ENCODE data around the gene MPP3. TPM values are rescaled to one million over a fixed set of nuclear protein-coding genes. Genes with fewer than 3 reads are reported as not detected.

Gene MPP3
- total RNA-seq, 1 experiment from 2014 or later = 6.9 TPM

DNA sequence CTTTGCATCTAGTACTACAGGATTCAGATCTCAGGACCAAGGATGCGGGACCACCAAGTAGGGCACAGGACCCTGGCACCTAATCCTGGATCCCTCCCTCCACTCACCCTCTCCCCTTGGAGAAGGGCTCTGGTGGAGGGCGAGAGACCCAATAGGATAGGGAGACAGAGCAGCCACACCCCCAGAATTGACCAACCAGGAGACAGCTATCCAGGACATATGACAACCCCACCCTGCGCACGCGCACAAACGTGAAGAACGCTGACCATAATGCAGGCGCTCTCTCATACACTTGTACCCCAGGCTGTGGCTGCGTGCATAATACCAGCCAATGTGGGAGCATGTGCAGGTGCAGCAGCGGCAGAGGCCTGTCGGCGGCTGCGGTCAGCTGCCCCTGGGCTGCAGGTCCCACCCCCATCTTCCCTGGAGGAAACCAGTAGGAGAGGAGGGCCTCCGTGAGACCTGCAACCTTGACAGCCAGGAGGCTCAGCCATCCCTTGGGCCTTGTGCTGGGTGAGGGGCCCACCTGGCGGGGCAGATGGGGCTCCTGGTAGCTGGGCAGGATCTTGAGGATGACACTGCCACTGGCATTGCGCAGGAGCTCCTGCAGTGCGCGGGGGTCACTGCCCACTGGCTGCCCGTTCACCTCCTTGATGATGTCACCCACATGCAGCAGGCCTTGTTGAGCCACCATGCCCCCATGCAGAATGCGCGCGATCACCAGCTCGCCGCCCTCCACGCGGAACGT is 49.0 kb upstream of the MPP3 start:
- Histone ChIP-seq H3T11ph (ENCODE audit: low read length) (no peak overlapping the region), H3K4me1 (ENCODE audit: insufficient read depth, low read length) (peaks cover 3% of the 10 kb centered on the region; the same call in 1 of the 2 replicates)
- H3K4me3 Mint-ChIP-seq = peak overlapping the region in 1 of 2 experiments; percentile 55; a peak in 1 of 5 replicates

More for the DNA sequence above, 49.0 kb upstream of the MPP3 start:
- Histone ChIP-seq H2AFZ (ENCODE audit: low read length) (no peak overlapping the region), H2BK20ac (ENCODE audit: low read depth, low read length, poor library complexity, severe bottlenecking) (no peak overlapping the region), H3K4ac (ENCODE audit: low read depth, low read length) (no peak overlapping the region), H3K23me2 (ENCODE audit: insufficient read length, low read depth, low read length, poor library complexity, severe bottlenecking) (no peaks in the 10 kb centered on the region), H2BK12ac (ENCODE audit: insufficient read length, low read depth, low read length) (no peak overlapping the region), H2BK5ac (ENCODE audit: insufficient read length, low read length) (no peak overlapping the region), H4K8ac (replicated peaks; ENCODE audit: insufficient read length, low read depth, low read length) (no peak overlapping the region), H2BK15ac (ENCODE audit: low read depth, low read length) (no peak overlapping the region), H4K5ac (ENCODE audit: insufficient read length, low read depth, low read length) (no peak overlapping the region), H3K23ac (ENCODE audit: insufficient read length, low read depth, low read length) (no peak overlapping the region), H3K9me3 (ENCODE audit: control insufficient read depth, low read depth, low read length) (no peaks in the 10 kb centered on the region), H3K18ac (ENCODE audit: insufficient read length, low read depth, low read length) (no peak overlapping the region), H3K9ac (ENCODE audit: extremely low read depth, insufficient read length, low read length) (no peak overlapping the region), H2AK5ac (ENCODE audit: insufficient read length, low read length) (no peak overlapping the region), H3K27ac (ENCODE audit: insufficient read length, low read depth, low read length) (no peak overlapping the region), H3K56ac (ENCODE audit: insufficient read length, low read depth, low read length) (no peak overlapping the region), H3K14ac (ENCODE audit: insufficient read depth, low read length) (no peak overlapping the region), H3K27me3 (ENCODE audit: insufficient read depth, low read length) (no peaks in the 10 kb centered on the region), H4K20me1 (ENCODE audit: control insufficient read depth, insufficient read depth, insufficient read length) (peaks cover 1% of the 10 kb centered on the region), H2BK120ac (ENCODE audit: low read depth, low read length, poor library complexity, severe bottlenecking) (no peak overlapping the region), H3K79me2 (ENCODE audit: insufficient read depth, low read length) (no peaks in the 10 kb centered on the region), H4K91ac (ENCODE audit: insufficient read length, low read depth, low read length) (no peak overlapping the region), H3K79me1 (ENCODE audit: insufficient read depth, low read depth, low read length, poor library complexity, severe bottlenecking) (no peaks in the 10 kb centered on the region), H3K4me2 (ENCODE audit: insufficient read depth, insufficient read length, low read length) (no peak overlapping the region)
- DNase-seq = no peak
- Mint-ChIP-seq H3K36me3 (ENCODE audit: insufficient read depth in 1 of 3, low read depth in 3 of 3) (peaks cover 4 to 14% (median 13%) of the 10 kb centered on the region in 3 experiments; a peak in 4 of 7 replicates), H3K27me3 (ENCODE audit: low read depth) (no peaks in the 10 kb centered on the region; the same call in 1 of the 2 replicates), H3K4me1 (peaks cover 9 to 18% of the 10 kb centered on the region in 2 experiments), H3K9me3 (no peaks in the 10 kb centered on the region), H3K27ac (no peak overlapping the region)
- TF ChIP-seq, protein P1, sequence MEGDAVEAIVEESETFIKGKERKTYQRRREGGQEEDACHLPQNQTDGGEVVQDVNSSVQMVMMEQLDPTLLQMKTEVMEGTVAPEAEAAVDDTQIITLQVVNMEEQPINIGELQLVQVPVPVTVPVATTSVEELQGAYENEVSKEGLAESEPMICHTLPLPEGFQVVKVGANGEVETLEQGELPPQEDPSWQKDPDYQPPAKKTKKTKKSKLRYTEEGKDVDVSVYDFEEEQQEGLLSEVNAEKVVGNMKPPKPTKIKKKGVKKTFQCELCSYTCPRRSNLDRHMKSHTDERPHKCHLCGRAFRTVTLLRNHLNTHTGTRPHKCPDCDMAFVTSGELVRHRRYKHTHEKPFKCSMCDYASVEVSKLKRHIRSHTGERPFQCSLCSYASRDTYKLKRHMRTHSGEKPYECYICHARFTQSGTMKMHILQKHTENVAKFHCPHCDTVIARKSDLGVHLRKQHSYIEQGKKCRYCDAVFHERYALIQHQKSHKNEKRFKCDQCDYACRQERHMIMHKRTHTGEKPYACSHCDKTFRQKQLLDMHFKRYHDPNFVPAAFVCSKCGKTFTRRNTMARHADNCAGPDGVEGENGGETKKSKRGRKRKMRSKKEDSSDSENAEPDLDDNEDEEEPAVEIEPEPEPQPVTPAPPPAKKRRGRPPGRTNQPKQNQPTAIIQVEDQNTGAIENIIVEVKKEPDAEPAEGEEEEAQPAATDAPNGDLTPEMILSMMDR (conservative IDR thresholded peaks at IDR 0.05) = no peak
- WGBS (ENCODE audit: extremely low coverage, insufficient read length, low lambda C conversion rate) = no CpG with 5 or more reads among the region's 27 CpGs

Data from H9 (cell line).